HepG2 (cell line): Measurements from ENCODE around the gene ABRACL. TPM values are rescaled to one million over a fixed set of nuclear protein-coding genes. Genes with fewer than 3 reads are reported as not detected.

Experiments
- ATAC-seq: fragments of 200-7000 bp; cut with Tn5 transposase; 3 replicates; pipeline ENCODE4 v1.9.1; 2020; ENCODE audit warnings: mild to moderate bottlenecking, moderate library complexity
- BruUV-seq: library from RNA; stranded (reverse); fragments of 400-500 nt; replicated peaks from 2 replicates; lab custom pipeline; 2021; lab: Mats Ljungman, UMichigan
- CTCF ChIA-PET: fragments of 300-600 bp; formaldehyde crosslinking; extraction: SDS; loops from one replicate; lab custom pipeline; 2021; ENCODE audit warnings: low total read pairs, inconsistent platforms, low intra/inter-chr PET ratio; lab: Yijun Ruan, JAX
- POLR2A ChIA-PET: fragments of 350-600 bp; sonication (Branson Sonifier 250); formaldehyde crosslinking; loops from one replicate; lab custom pipeline; 2020; ENCODE audit warnings: antibody characterized with exemption, inconsistent platforms; lab: Yijun Ruan, JAX
- DNase-seq: peaks from one replicate; pipeline ENCODE4 v3.0.0-alpha.2; 2015; ENCODE audit warnings: low spot score
- FAIRE-seq: peaks from 3 replicates; lab custom pipeline; 2011; peaks lifted over from hg19 to GRCh38; lab: Jason Lieb, UNC
- H2AFZ ChIP-seq: one replicate; pipeline ENCODE4 v1.6.1; 2011; ENCODE audit warnings: low read length, inconsistent platforms
- H3K27ac ChIP-seq: fragments of 300-600 bp; 3 replicates; pipeline ENCODE4 v1.8.0; 2011; ENCODE audit warnings: mixed run types, mild to moderate bottlenecking, mixed read lengths, low read length, inconsistent platforms; ENCODE audit not compliant: insufficient read depth; ENCODE audit errors: extremely low read length
- H3K27me3 ChIP-seq, 2 experiments: fragments of 200-600 bp in 1 of 2; 2 replicates in 1 of 2; 3 replicates in 1 of 2; pipeline versions ENCODE4 v1.6.0 to v1.8.0; 2011; ENCODE audit warnings: low read length in 2 of 2, mild to moderate bottlenecking in 2 of 2, moderate library complexity in 2 of 2, inconsistent platforms in 1 of 2; ENCODE audit not compliant: insufficient read depth in 2 of 2, control insufficient read depth in 1 of 2
- H3K36me3 ChIP-seq, 2 experiments: fragments of 200-600 bp in 1 of 2; replicated peaks in 1 of 2; 2 replicates in 1 of 2; 3 replicates in 1 of 2; pipeline versions ENCODE4 v1.5.1 to v1.8.0; 2011; ENCODE audit warnings: low read length in 2 of 2, inconsistent platforms in 1 of 2; ENCODE audit not compliant: insufficient read depth in 2 of 2, control insufficient read depth in 1 of 2
- H3K4me1 ChIP-seq: 2 replicates; pipeline ENCODE4 v1.5.1; 2012; ENCODE audit warnings: low read length, inconsistent platforms; ENCODE audit not compliant: insufficient read depth
- H3K4me2 ChIP-seq: 2 replicates; pipeline ENCODE4 v1.6.0; 2011; ENCODE audit warnings: low read depth, low read length, inconsistent platforms
- H3K4me3 ChIP-seq, 3 experiments: fragments of 200-600 bp in 1 of 3; sonication (generic), shearing (Covaris generic) in 1 of 3; replicated peaks in 1 of 3; 2 replicates each; pipeline ENCODE4 v1.5.1; 2011 to 2016; ENCODE audit warnings: low read length in 3 of 3, inconsistent platforms in 2 of 3, low read depth in 2 of 3, mild to moderate bottlenecking in 2 of 3, control low read depth in 1 of 3, mixed read lengths in 1 of 3; ENCODE audit not compliant: insufficient read depth in 1 of 3
- H3K79me2 ChIP-seq: one replicate; pipeline ENCODE4 v1.6.1; 2011; ENCODE audit warnings: low read length, inconsistent platforms; ENCODE audit not compliant: insufficient read depth
- H3K9ac ChIP-seq: 2 replicates; pipeline ENCODE4 v1.6.0; 2011; ENCODE audit warnings: mild to moderate bottlenecking, low read depth, low read length, inconsistent platforms; ENCODE audit not compliant: insufficient read depth
- H3K9me3 ChIP-seq: 2 replicates; pipeline ENCODE4 v1.5.1; 2012; ENCODE audit warnings: mild to moderate bottlenecking, low read length
- H4K20me1 ChIP-seq: 2 replicates; pipeline ENCODE4 v1.6.0; 2011; ENCODE audit warnings: inconsistent platforms, mild to moderate bottlenecking, low read length, moderate library complexity; ENCODE audit not compliant: insufficient read depth
- CBX2 ChIP-seq, 2 experiments: fragments of 200-600 bp in 1 of 2; sonication (generic); formaldehyde crosslinking in 1 of 2; IDR thresholded peaks; 2 replicates each; pipeline versions ENCODE4 v1.7.0 to v1.8.1; 2018 to 2022; ENCODE audit warnings: low read depth in 2 of 2, low read length in 1 of 2, mild to moderate bottlenecking in 1 of 2, missing genetic modification reagents in 1 of 2
- GABPA ChIP-seq, 2 experiments: IDR thresholded peaks; 2 replicates each; pipeline ENCODE4 v1.6.1; 2011 to 2016; ENCODE audit warnings: low read depth in 2 of 2, low read length in 1 of 2, missing biosample characterization in 1 of 2, missing genetic modification characterization in 1 of 2
- HNF4A ChIP-seq: sonication (generic); formaldehyde crosslinking; IDR thresholded peaks from 2 replicates; pipeline ENCODE4 v1.4.0; 2020; ENCODE audit warnings: missing genetic modification reagents
- HOXA9 ChIP-seq: sonication (generic); formaldehyde crosslinking; IDR thresholded peaks from 2 replicates; pipeline ENCODE4 v1.8.1; 2022; ENCODE audit warnings: missing genetic modification reagents, mild to moderate bottlenecking, moderate library complexity, borderline replicate concordance
- ISL2 ChIP-seq: sonication (generic); formaldehyde crosslinking; IDR thresholded peaks from 2 replicates; pipeline ENCODE4 v1.5.0; 2020; ENCODE audit warnings: missing genetic modification reagents
- SCMH1 ChIP-seq: sonication (generic); formaldehyde crosslinking; IDR thresholded peaks from 2 replicates; pipeline ENCODE4 v1.9.0; 2021; ENCODE audit warnings: missing genetic modification reagents, mild to moderate bottlenecking, borderline replicate concordance
- TBL1XR1 ChIP-seq: fragments of 150-350 bp; IDR thresholded peaks from 2 replicates; pipeline ENCODE4 v1.6.1; 2014; ENCODE audit warnings: borderline replicate concordance, low read length; ENCODE audit not compliant: partially characterized antibody
- TBX2 ChIP-seq: sonication (generic); formaldehyde crosslinking; IDR thresholded peaks from 2 replicates; pipeline ENCODE4 v1.5.0; 2020; ENCODE audit warnings: missing genetic modification reagents, mild to moderate bottlenecking, borderline replicate concordance
- TOPORS ChIP-seq: sonication (generic); formaldehyde crosslinking; IDR thresholded peaks from 2 replicates; pipeline ENCODE4 v1.8.0; 2023; ENCODE audit warnings: mild to moderate bottlenecking, missing genetic modification reagents
- ZNF580 ChIP-seq: IDR thresholded peaks from 2 replicates; pipeline ENCODE4 v1.6.1; 2016; ENCODE audit warnings: low read depth, borderline replicate concordance
- ZNF7 ChIP-seq: IDR thresholded peaks from 2 replicates; pipeline ENCODE4 v1.6.1; 2016; ENCODE audit warnings: missing biosample characterization, missing genetic modification reagents
- ZNF770 ChIP-seq: sonication (generic); formaldehyde crosslinking; IDR thresholded peaks from 2 replicates; pipeline ENCODE4 v1.5.0; 2020; ENCODE audit warnings: mild to moderate bottlenecking, missing genetic modification reagents
- ZNF781 ChIP-seq: sonication (generic); formaldehyde crosslinking; IDR thresholded peaks from 2 replicates; pipeline ENCODE4 v1.5.1; 2020; ENCODE audit warnings: borderline replicate concordance, mild to moderate bottlenecking, missing genetic modification reagents; ENCODE audit errors: not compliant biosample characterization
- ZXDC ChIP-seq: sonication (generic); formaldehyde crosslinking; IDR thresholded peaks from 2 replicates; pipeline ENCODE4 v1.5.0; 2020; ENCODE audit warnings: mild to moderate bottlenecking, missing genetic modification reagents
- whole genome bisulfite sequencing: methylation state at CpG from one replicate; pipeline ENCODE4 v1.1.6; 2017; ENCODE audit warnings: low lambda C conversion rate; 5-methylcytosine and 5-hydroxymethylcytosine counted together
- in situ Hi-C: cut with HindIII; loops from 2 replicates; pipeline ENCODE4 v1.10.0; 2017; ENCODE audit warnings: low pct_unique_long_range_greater_than_20kb; ENCODE audit not compliant: extremely low pct_ligation_motif_present
- intact Hi-C: fragments of 100-400 bp; cut with micrococcal nuclease; formaldehyde crosslinking; loops from one replicate; pipeline ENCODE4 v1.10.0; 2022; ENCODE audit not compliant: unreplicated experiment
- polyA plus RNA-seq, 8 experiments: library from polyadenylated mRNA; depleted of rRNA in 3 of 8; stranded (reverse) in 7 of 8; unstranded in 1 of 8; fragments of >200 nt; fragmentation: Illumina TruSeq in 4 of 8; extraction: Trizol in 4 of 8; gene quantifications; 2 replicates each; pipeline versions ENCODE4 v1.2.1 to v1.2.3, GENCODE V29; 2011 to 2016; ENCODE audit warnings: low read depth in 4 of 8, missing spikeins in 1 of 8, mixed read lengths in 1 of 8; ENCODE audit not compliant: insufficient read depth in 1 of 8
- total RNA-seq, 5 experiments: library from RNA; depleted of rRNA; stranded (reverse); fragments of >200 nt; fragmentation: Illumina TruSeq; extraction: Trizol; gene quantifications; 2 replicates each; pipeline ENCODE4 v1.2.3, GENCODE V29; 2016; ENCODE audit warnings: low read depth in 1 of 5

ABRACL gene
- total and polyA plus RNA-seq, 2 of the 13 experiments (the other 11 are each of a cell fraction or from before 2014, with no cell fraction given), result 1.4 to 5.4 TPM

- Histone ChIP-seq H3K36me3 (no peaks in the 10 kb centered on the region), H3K9ac (no peak overlapping the region), H3K27ac (no peak overlapping the region), H4K20me1 (no peaks in the 10 kb centered on the region), H3K79me2 (no peaks in the 10 kb centered on the region), H2AFZ (no peak overlapping the region), H3K4me1 (peaks cover 7% of the 10 kb centered on the region; the same call in 1 of the 2 replicates), H3K27me3 (no peaks in the 10 kb centered on the region), H3K4me3 (no peak overlapping the region), H3K4me2 (no peak overlapping the region), H3K9me3 (no peaks in the 10 kb centered on the region)
- WGBS, result 60% methylated on average over 1 of the region's 1 CpG
- in situ Hi-C loops, result no loop called here
- no TSS peak for BruUV-seq
- intact Hi-C loops, result no loop called here
- ChIA-PET CTCF (no interaction called here), POLR2A (no interaction called here)
- no peak for FAIRE-seq
- no peak for ATAC-seq
- DNase-seq, result no peak
- TF ChIP-seq ZNF770 (CRISPR knock-in tag), result no peak
- TF ChIP-seq SCMH1, result no peak
- TF ChIP-seq ZNF7, result no peak
- no peak for TF ChIP-seq ZXDC (CRISPR knock-in tag)
- TF ChIP-seq GABPA (IDR thresholded peaks at IDR 0.05; ENCODE audit: low read depth, low read length), result no peak
- no peak for TF ChIP-seq GABPA (CRISPR knock-in tag; IDR thresholded peaks at IDR 0.05; ENCODE audit: low read depth)
- no peak for TF ChIP-seq HOXA9 (CRISPR knock-in tag)
- TF ChIP-seq TBX2 (CRISPR knock-in tag), result no peak
- TF ChIP-seq ZNF781, result no peak
- TF ChIP-seq CBX2 (IDR thresholded peaks at IDR 0.05; ENCODE audit: low read depth, low read length), result no peak
- no peak for TF ChIP-seq CBX2 (CRISPR knock-in tag; IDR thresholded peaks at IDR 0.05; ENCODE audit: low read depth)
- no peak for TF ChIP-seq TOPORS (CRISPR knock-in tag)
- TF ChIP-seq ISL2 (CRISPR knock-in tag), result no peak
- no peak for TF ChIP-seq HNF4A (CRISPR knock-in tag)
- no peak for TF ChIP-seq TBL1XR1
- no peak for TF ChIP-seq ZNF580 (CRISPR knock-in tag)
Observed at GRCh38 chr6:139007428-139007827, 21.1 kb upstream of the ABRACL start.
